ENCODE measurements around the gene FAM168B.
"Not testable (repeated sequence)": the region's sequence is repeated elsewhere in the genome, so short reads cannot be mapped to it uniquely, and the experiment has no call there.

The FAM168B gene

DNA sequence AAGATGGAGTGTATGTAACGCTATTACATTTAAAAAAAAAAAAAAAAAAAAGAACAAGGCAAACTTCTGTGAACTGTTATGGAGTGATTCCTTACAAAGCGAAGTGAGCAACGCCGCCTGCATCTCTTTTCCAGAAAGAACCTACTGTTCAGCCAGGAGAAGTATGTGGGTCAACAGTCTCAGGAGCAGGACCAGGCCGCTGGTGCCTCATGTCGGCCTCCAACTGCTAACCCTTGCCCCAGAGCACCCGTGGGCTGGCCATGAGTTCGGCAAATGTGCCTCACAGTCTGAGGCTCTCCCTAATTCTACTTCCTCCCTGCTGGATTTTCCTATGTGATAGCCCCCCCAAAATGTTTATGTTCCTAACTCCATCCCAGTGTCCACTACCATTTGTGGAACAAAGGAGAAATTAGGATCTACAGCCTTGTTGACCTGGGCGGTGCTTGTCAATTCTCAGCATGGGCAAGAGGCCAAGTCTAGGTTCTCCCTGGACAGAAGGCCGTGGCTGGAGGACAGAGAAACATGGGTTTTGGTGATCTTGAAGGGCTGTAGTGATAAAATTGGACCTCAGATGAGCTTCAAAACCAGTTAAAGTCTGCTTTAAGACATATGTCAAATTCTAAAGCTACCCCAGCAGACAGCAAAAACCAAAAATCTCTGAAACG is 15.9 kb downstream of the FAM168B start:
- TF ChIP-seq, protein P1, sequence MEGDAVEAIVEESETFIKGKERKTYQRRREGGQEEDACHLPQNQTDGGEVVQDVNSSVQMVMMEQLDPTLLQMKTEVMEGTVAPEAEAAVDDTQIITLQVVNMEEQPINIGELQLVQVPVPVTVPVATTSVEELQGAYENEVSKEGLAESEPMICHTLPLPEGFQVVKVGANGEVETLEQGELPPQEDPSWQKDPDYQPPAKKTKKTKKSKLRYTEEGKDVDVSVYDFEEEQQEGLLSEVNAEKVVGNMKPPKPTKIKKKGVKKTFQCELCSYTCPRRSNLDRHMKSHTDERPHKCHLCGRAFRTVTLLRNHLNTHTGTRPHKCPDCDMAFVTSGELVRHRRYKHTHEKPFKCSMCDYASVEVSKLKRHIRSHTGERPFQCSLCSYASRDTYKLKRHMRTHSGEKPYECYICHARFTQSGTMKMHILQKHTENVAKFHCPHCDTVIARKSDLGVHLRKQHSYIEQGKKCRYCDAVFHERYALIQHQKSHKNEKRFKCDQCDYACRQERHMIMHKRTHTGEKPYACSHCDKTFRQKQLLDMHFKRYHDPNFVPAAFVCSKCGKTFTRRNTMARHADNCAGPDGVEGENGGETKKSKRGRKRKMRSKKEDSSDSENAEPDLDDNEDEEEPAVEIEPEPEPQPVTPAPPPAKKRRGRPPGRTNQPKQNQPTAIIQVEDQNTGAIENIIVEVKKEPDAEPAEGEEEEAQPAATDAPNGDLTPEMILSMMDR (conservative IDR thresholded peaks at IDR 0.05): no peak
- no peak for TF ChIP-seq ZFX (IDR thresholded peaks at IDR 0.05)
- no peak overlapping the region for H3K27ac ChIP-seq

DNA sequence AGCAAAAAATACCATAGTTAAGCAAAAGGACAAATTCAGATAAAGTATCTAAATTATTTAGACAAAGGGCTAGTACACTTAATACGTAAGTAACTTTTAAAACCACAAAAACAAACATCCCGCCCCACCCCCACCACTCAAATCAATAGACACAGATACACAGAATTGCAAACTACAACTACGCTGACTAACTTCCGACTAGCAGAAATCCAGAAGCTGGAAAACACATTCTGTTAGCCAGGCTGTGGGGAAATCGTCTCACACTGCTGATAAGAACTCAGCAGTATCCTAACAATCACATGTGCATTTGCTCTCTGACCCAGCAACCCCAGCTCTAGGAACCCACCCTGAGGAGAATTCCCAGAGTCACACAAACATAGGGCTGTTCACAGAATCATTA is 16.6 kb downstream of the FAM168B start:
- no peak overlapping the region for H3K27ac ChIP-seq
- TF ChIP-seq ZFX (IDR thresholded peaks at IDR 0.05): no peak
- TF ChIP-seq, protein P1 (conservative IDR thresholded peaks at IDR 0.05): no peak

DNA sequence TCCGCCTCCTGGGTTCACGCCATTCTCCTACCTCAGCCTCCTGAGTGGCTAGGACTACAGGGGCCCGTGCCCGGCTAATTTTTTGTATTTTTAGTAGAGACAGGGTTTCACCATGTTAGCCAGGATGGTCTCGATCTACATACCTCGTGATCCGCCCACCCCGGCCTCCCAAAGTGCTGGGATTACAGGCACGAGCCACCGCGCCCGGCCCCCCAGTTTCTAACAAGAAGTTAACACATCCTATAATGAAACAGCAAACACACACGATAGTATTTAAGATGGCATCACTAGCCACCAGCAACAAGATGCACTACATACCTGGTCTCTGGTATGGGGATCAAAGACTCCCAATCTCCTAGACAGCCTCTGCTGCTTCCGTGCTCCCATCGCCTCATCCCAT is 17.7 kb downstream of the FAM168B start:
- H3K27ac ChIP-seq: not testable (repeated sequence)

DNA sequence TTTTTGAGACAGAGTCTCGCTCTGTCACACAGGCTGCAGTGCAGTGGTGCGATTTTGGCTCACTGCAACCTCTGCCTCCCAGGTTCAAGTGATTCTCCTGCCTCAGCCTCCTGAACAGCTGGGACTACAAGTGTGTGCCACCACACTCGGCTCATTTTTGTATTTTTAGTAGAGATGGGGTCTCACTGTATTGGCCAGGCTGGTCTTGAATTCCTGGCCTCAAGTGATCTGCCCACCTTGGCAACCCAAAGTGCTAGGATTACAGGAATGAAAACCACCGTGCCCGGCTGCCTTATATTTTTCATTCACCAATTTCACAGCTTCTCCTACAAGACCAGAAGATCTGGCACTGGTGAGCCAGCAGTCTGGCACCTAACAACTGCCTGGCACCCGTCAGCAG is 25.1 kb downstream of the FAM168B start:
- H3K27ac ChIP-seq: not testable (repeated sequence)

DNA sequence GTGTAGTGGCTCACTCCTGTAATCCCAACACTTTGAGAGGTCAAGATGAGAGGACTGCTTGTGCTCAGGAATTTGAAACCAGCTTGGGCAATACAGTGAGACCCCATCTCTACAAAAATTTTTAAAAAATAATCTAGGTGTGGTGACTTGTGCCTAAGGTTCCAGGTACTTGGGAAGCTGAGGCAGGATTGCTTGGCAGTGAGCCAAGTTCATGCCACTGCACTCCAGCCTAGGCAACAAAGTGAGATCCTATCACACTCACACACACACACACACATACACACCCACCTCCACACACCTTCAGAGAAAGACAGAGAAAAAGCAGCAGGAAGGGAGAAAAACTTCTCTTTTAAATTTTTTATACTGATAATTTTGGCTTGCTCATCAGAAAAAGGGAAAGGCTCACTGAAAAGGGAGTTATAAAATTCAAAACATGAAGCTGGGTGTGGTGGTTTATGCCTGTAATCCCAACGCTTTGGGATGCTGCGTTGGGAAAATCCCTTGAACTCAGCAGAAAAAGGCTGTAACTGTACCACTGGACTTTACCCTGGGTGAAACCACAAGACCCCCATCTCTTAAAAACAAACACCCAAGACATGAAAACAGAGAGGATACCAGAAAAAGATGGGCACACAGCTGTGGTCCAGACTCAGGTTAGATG is 25.7 kb downstream of the FAM168B start:
- H3K27ac ChIP-seq: no peak overlapping the region
- TF ChIP-seq, protein P1 (conservative IDR thresholded peaks at IDR 0.05): no peak
- no peak for TF ChIP-seq ZFX (IDR thresholded peaks at IDR 0.05)

DNA sequence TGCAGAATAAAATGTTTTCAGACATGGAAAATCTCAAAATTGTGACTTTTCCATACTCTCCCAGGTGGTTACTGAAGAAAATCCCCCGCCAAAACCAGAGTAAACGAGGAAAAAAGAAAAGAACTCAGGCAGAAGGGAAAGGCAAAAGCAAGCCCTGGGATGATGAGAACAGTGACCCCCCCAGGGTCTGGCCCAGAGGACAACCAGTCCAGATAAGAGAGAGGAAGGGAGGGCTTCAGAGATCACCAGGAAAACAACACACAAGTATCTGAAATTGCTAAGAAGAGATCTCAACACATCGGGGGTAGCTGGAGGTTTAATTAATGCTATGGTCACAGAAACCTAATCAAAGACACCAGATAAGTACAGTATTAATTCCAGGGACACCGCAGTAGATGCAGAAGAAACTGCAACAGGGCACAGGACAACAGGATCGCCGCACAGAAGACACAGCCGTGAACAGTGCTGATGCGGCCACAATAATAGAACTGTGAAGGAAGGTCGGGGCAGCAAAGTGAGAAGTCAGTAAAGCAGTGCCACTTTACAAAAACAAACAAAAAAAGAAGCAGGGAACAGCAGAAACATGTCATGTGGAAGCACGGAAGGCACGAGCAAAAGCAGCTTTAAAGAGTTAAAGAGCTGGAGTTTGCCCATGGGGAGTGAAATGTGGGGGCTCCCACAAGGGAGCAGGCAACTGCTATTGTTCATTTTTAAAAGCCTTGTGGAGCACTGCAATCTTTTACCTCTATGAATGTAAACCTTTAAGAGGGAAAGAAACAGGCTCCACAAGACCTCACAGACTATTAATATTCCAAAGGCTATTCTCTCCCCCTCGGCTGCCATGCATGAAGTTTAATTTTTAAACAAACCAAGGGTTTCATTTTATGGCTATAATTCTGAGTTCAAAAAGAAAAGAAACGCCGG is 28.4 kb downstream of the FAM168B start:
- no peak overlapping the region for H3K27ac ChIP-seq
- no peak for TF ChIP-seq ZFX (IDR thresholded peaks at IDR 0.05)
- TF ChIP-seq, protein P1 (conservative IDR thresholded peaks at IDR 0.05): no peak

DNA sequence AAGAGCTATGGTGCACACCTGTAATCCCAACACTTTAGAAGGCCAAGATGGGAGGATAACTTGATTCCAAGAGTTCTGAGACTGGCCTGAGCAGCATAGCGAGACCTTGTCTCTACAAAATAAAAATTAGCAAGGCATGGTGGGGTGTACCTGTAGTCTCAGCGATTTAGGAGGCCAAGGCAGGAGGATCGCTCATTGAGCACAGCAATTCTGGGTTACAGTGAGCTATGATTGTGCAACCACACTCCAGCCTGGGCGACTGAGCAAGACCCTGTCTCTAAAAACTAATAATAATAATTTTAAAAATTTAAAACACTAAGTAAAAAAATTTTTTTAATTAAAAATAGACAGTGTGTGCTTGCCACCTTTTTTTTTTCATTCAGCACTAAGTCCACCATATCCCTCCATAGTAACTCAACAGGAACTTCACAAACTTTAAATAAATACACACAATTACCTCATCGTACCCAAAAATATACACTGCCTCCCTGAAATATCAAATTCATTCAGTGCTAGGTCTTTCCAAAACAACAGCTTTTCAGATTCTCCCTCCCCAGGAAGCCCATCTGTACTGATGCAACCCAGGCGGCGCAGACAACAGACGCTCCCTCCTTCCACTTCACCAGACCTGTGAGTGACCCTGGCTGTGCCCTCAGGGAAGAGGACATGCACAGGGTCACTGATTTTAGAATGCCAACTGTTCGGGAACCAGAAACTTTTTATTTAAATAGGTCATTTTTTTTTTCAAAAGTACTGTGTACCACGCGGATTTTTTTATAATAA is 29.6 kb downstream of the FAM168B start:
- no peak overlapping the region for H3K27ac ChIP-seq
- TF ChIP-seq, protein P1 (conservative IDR thresholded peaks at IDR 0.05): no peak
- no peak for TF ChIP-seq ZFX (IDR thresholded peaks at IDR 0.05)
